Uterus (tissue), 4 donors: Measurements from ENCODE around the gene NOL4L. TPM values are rescaled to one million over a fixed set of nuclear protein-coding genes. Genes with fewer than 3 reads are reported as not detected.

ENCODE experiments used
- DNase-seq, 2 donors: peaks; one replicate each; pipeline ENCODE4 v3.0.0-alpha.2; 2019 to 2020
- H3K27ac ChIP-seq, 2 donors: fragments of 200-600 bp; sonication (generic); 1 replicate in 1 of 2; 2 replicates in 1 of 2; pipeline ENCODE4 v1.5.1; 2016 to 2018
- H3K27me3 ChIP-seq, 2 donors: fragments of 200-600 bp; sonication (generic); one replicate each; pipeline ENCODE4 v1.5.1; 2018 to 2019; ENCODE audit warnings: control low read depth in 1 of 2
- H3K36me3 ChIP-seq, 2 donors: fragments of 200-600 bp; sonication (generic); one replicate each; pipeline ENCODE4 v1.5.1; 2019; ENCODE audit warnings: control low read depth in 1 of 2
- H3K4me1 ChIP-seq, 2 donors: fragments of 200-600 bp; sonication (generic); one replicate each; pipeline ENCODE4 v1.5.1; 2018 to 2019; ENCODE audit warnings: control low read depth in 1 of 2
- H3K4me3 ChIP-seq, 2 donors: fragments of 200-600 bp; sonication (generic); 1 replicate in 1 of 2; 2 replicates in 1 of 2; pipeline ENCODE4 v1.5.1; 2018 to 2019; ENCODE audit warnings: mild to moderate bottlenecking in 1 of 2
- H3K9me3 ChIP-seq, 2 donors: fragments of 200-600 bp; sonication (generic); one replicate each; pipeline ENCODE4 v1.5.1; 2019; ENCODE audit warnings: control low read depth in 1 of 2
- CTCF ChIP-seq, 4 experiments: fragments of 200-600 bp in 2 of 4; fragments of 450-650 bp in 2 of 4; sonication (generic) in 2 of 4; IDR thresholded peaks; one replicate each; pipeline ENCODE4 v1.5.1; 2016 to 2019; ENCODE audit warnings: antibody characterized with exemption in 4 of 4, mild to moderate bottlenecking in 2 of 4, moderate library complexity in 1 of 4
- POLR2A ChIP-seq, 2 donors: fragments of 450-650 bp; IDR thresholded peaks; one replicate each; pipeline ENCODE4 v1.6.1; 2016; ENCODE audit warnings: antibody characterized with exemption in 2 of 2, mild to moderate bottlenecking in 1 of 2, moderate library complexity in 1 of 2
- intact Hi-C: fragments of 100-400 bp; cut with DNase I; formaldehyde crosslinking; loops from one replicate; pipeline ENCODE4 v1.15.1; 2023; ENCODE audit warnings: low total_unique reads
- total RNA-seq, 4 donors: library from RNA; depleted of rRNA in 3 of 4; stranded (reverse); fragments of >200 nt in 3 of 4; gene quantifications; one replicate each; pipeline versions ENCODE4 v1.1.0 to v1.2.4, GENCODE V29; 2014 to 2023
- donor health status: DM: yes; HTN: yes; CAD: no.

Gene NOL4L
- total RNA-seq, 4 donors from 2014 or later, result 6.2 to 31.1 (median 9.6) TPM

- no peak for TF ChIP-seq POLR2A (IDR thresholded peaks at IDR 0.05)
- TF ChIP-seq CTCF (IDR thresholded peaks at IDR 0.05), result no peak
- intact Hi-C loops, result no loop called here
- DNase-seq, result no peak
- no peaks in the 10 kb centered on the region for H3K36me3 ChIP-seq
- no peaks in the 10 kb centered on the region for H3K9me3 ChIP-seq
- H3K27me3 ChIP-seq, result no peaks in the 10 kb centered on the region
- peak overlapping the region; percentile 25 to 34 for H3K4me3 ChIP-seq
- H3K4me1 ChIP-seq, result peaks cover 10 to 32% of the 10 kb centered on the region in 2 donors
- peak overlapping the region; percentile 83 to 88 for H3K27ac ChIP-seq
Observed at GRCh38 chr20:32474717-32474966, 110.5 kb downstream of the NOL4L start.

GRCh38 chr20:32474009-32474716 lies 111.0 kb downstream of the NOL4L start:
- Histone ChIP-seq H3K9me3 (no peaks in the 10 kb centered on the region), H3K4me1 (peaks cover 10 to 32% of the 10 kb centered on the region in 2 donors), H3K27ac (peak overlapping the region; percentile 83 to 88), H3K36me3 (no peaks in the 10 kb centered on the region), H3K4me3 (peak overlapping the region; percentile 25 to 34), H3K27me3 (no peaks in the 10 kb centered on the region)
- DNase-seq, result peak in 1 of 2 donors; percentile 52
- intact Hi-C loops, result no loop called here
- no peak for TF ChIP-seq CTCF (IDR thresholded peaks at IDR 0.05)
- TF ChIP-seq POLR2A (IDR thresholded peaks at IDR 0.05), result no peak

GRCh38 chr20:32473231-32474008 lies 111.7 kb downstream of the NOL4L start:
- intact Hi-C loops, result no loop called here
- Histone ChIP-seq H3K27ac (peak overlapping the region; percentile 83 to 88), H3K4me1 (peaks cover 10 to 32% of the 10 kb centered on the region in 2 donors), H3K4me3 (peak overlapping the region in 1 of 2 donors; percentile 6), H3K9me3 (no peaks in the 10 kb centered on the region), H3K36me3 (no peaks in the 10 kb centered on the region), H3K27me3 (no peaks in the 10 kb centered on the region)
- no peak for TF ChIP-seq POLR2A (IDR thresholded peaks at IDR 0.05)
- no peak for DNase-seq

GRCh38 chr20:32472581-32473207 lies 112.4 kb downstream of the NOL4L start:
- H3K4me3 ChIP-seq, result no peak overlapping the region
- H3K4me1 ChIP-seq, result peaks cover 10 to 34% of the 10 kb centered on the region in 2 donors
- H3K27me3 ChIP-seq, result no peaks in the 10 kb centered on the region
- H3K9me3 ChIP-seq, result no peaks in the 10 kb centered on the region
- peak overlapping the region; percentile 83 to 88 for H3K27ac ChIP-seq
- intact Hi-C loops, result no loop called here
- TF ChIP-seq POLR2A (IDR thresholded peaks at IDR 0.05) (no peak), CTCF (IDR thresholded peaks at IDR 0.05) (no peak)
- H3K36me3 ChIP-seq, result no peaks in the 10 kb centered on the region
- no peak for DNase-seq

GRCh38 chr20:32470940-32471339 lies 114.2 kb downstream of the NOL4L start:
- no peak for TF ChIP-seq CTCF (IDR thresholded peaks at IDR 0.05)
- TF ChIP-seq POLR2A (IDR thresholded peaks at IDR 0.05), result no peak
- no peak overlapping the region for H3K4me3 ChIP-seq
- H3K36me3 ChIP-seq, result no peaks in the 10 kb centered on the region
- H3K27ac ChIP-seq, result peak overlapping the region in 1 of 2 donors; percentile 38
- intact Hi-C loops, result no loop called here
- H3K9me3 ChIP-seq, result no peaks in the 10 kb centered on the region
- no peak for DNase-seq
- H3K27me3 ChIP-seq, result no peaks in the 10 kb centered on the region
- H3K4me1 ChIP-seq, result peaks cover 2 to 30% of the 10 kb centered on the region in 2 donors
